ENCODE data around the gene TMUB1.

DNA sequence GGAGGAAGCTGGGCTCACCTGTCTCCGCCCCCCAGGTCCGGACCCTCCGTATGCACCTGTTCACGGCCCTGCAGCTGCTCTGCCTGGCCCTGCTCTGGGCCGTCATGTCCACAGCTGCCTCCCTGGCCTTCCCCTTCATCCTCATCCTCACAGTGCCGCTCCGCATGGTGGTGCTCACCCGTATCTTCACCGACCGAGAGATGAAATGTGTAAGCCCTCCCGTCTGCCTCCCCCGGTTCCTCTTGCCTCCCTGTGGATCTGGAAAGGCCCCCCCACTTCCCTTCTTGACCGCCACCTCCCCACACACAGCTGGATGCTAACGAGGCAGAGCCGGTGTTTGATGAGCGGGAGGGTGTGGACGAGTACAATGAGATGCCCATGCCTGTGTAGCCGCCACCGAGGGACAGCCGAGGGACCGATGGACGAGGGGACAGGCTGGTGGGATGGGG, 7.3 kb downstream of the TMUB1 start:
- TF ChIP-seq, protein P1, sequence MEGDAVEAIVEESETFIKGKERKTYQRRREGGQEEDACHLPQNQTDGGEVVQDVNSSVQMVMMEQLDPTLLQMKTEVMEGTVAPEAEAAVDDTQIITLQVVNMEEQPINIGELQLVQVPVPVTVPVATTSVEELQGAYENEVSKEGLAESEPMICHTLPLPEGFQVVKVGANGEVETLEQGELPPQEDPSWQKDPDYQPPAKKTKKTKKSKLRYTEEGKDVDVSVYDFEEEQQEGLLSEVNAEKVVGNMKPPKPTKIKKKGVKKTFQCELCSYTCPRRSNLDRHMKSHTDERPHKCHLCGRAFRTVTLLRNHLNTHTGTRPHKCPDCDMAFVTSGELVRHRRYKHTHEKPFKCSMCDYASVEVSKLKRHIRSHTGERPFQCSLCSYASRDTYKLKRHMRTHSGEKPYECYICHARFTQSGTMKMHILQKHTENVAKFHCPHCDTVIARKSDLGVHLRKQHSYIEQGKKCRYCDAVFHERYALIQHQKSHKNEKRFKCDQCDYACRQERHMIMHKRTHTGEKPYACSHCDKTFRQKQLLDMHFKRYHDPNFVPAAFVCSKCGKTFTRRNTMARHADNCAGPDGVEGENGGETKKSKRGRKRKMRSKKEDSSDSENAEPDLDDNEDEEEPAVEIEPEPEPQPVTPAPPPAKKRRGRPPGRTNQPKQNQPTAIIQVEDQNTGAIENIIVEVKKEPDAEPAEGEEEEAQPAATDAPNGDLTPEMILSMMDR (IDR thresholded peaks at IDR 0.05), result no peak
- TF ChIP-seq POLR2A (IDR thresholded peaks at IDR 0.05), result no peak

Data from thyroid gland (tissue), 4 donors.